GM18502 (cell line): ENCODE measurements around the gene PIGBOS1.

Experiments used
- ATAC-seq: cut with Tn5 transposase; IDR thresholded peaks from one replicate; pipeline ENCODE4 v1.9.1; 2021; ENCODE audit warnings: mild to moderate bottlenecking; ENCODE audit not compliant: unreplicated experiment, poor library complexity

Gene PIGBOS1, protein sequence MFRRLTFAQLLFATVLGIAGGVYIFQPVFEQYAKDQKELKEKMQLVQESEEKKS

DNA sequence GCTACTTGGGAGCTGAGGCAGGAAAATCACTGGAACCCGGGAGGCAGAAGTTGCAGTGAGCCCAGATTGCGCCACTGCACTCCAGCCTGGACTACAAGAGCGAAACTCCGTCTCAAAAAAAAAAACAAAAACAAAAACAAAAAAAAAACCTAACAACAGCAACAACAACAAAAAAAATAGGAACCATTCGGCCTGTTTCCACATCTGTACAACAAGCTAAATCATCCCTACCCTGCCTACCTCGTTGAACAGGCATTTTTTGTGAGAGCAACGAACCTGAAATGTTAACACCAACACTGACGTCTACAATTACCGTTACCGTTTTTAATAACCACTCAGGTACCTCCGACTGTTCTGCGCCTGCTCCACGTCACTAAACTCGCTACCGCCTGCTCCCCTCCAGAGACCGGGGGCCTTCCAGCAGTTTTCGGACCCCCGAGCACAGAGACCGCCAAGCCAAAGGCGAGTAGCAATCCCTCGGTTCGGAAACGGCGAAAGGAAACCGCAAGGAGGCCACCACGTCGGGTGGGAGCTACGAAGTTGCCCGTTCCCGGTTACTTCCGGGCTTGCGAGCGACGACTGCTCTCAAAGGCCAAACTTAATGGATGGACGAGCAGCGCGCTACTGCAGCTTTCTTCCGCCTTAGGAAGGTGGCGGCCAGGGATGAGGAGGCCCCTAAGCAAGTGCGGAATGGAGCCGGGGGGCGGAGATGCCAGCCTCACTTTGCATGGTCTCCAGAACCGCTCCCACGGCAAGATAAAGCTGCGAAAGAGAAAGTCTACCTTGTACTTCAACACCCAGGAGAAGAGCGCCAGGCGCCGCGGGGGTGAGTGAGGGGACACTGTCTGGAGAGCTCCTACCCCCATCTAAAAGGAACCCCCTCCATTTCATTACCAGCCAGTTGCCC is at the start of gene PIGBOS1, which contains the start of gene PIGB:
Gene PIGBOS1 (minus strand): TSS at position 536 of the 907 bp plus-strand sequence. CDS start 1,331 bp downstream, outside the sequence.
Gene PIGB (plus strand): TSS at position 635 of the 907 bp plus-strand sequence. CDS start 29 bp downstream, at position 664.
- ATAC-seq, result peak; percentile 93

DNA sequence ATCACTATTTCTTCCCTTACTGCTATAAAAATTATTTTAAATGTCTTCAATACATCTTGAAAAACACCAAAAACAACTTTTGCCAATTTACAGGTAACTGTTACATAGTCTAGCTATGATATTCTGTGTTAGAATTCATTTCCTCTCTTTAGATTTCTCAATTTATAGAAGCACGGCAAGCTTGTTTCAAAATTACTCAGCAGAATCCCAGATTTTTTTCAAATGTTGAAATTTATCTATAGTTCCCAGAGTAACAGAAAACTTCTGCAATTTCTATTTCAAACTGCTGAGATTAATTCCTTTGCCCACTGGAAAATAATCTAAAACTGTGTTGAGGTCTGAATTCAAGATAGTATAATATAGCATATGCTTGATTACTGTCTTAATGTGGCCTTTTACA is 48.1 kb upstream of the PIGBOS1 start:
- no peak for ATAC-seq

DNA sequence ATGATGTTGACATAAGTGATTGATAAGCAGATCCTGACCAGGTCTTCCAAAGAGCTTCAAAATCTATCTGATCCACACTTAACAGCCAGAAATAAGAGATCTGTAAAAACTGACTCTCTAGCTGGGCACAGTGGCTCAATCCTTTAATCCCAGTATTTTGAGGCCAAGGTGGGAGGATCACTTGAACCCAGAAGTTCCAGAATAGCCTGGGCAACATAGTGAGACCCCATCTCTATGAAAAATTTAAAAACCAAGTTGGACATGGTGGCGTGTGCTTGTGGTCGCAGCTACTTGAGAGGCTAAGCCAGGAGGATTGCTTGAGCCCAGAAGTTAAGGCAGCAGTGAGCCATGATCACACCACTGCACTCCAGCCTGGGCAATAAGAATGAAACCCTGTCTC is 43.7 kb upstream of the PIGBOS1 start:
- ATAC-seq, result no peak

DNA sequence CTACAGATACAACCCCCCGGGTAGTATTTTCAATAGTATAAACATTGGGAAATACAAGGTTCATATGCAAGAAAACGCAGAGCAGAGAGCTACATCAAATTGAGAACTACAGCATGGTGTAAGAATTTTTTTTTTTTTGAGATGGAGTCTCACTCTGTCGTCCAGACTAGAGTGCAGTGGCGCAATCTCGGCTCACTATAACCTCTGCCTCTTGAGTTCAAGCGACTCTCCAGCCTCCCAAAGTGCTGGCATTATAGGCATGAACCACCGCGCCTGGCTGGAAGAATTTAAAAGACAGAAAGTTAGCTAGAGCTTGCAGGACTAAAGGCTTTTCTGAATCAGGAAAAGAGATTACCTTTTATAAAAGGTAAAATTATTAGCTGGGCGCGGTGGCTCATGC is 42.1 kb upstream of the PIGBOS1 start:
- ATAC-seq, result no peak

DNA sequence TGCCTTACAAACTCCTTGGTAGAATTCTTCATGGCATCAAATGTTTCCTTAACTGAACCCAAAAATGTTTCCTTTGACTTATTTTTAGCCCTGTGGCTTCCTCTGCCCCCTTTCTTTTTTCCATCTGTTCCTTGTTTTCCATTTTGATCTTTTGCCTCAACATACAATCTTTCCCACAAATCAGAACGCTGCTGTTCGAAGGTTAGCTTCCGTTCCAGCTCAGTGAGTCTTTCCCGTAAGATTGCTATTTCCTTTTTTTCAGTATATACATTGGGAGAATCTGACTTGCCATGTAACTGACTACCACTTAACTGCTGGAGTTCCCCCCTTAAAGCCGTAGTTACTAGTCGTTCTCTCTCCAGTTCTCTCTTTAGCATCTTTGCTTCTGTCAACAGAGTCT is 41.3 kb upstream of the PIGBOS1 start:
- ATAC-seq, result no peak

DNA sequence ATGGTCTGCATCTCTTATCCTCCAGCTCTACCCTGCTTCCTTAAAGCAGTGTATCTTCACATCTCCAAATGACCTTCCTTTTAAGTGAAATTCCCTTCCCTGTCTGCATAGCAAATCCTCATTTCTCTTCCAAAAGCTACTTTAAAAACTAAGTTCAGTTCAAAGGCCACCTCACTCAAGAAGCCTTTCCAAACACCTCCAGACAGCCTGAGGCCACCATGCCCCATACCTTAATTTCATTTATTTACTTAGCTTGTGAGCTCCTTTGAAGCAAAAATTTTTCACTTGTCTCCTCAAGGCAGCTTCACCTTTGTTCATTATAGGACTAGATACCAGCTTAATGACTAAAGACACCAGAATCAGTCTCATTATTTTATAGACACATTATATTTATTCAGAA is 39.5 kb upstream of the PIGBOS1 start:
- no peak for ATAC-seq

DNA sequence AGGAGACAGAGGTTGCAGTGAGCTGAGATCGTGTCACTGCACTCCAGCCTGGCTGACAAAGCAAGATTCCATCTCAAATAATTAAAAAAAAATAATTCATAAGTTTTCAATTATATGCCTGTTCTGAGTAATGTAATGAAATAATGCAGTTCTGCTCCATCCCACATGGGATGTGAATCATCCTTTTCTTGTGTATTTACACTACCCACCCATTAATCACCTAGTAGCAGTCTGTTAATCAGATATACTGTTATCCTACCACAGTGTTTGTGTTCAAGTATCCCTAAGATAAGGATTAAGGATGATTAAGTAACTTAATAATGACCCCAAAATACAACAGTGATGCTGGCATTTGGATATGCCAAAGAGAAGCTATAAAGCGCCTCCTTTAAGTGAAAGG is 38.9 kb upstream of the PIGBOS1 start:
- ATAC-seq, result no peak

DNA sequence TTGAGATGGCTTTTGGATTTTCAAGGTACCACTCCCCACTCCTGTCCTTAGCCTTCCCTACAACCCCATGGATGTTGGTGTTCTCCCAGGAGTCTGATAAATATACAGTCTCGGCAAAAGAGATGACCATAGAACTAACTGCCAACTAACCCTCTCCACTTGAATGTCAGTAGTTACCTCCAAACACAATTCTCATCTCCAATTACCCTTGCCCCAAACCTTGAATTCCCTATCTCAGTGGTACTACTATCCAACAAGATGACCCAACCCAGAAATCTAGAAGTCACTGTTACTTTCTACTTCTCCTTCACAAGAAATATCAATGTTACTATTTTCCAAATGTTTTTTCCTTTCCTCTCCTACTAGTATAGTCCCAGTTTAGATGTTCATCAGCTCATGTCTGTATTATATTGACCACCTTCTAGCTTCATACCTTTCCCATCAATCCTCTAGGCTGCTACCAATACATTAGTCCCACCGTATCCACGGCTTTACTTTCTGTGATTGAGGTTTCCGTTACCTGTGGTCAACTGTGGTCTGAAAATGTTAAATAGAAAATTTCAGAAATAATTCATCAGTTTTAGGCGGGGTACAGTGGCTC is 38.2 kb upstream of the PIGBOS1 start:
- ATAC-seq, result no peak

DNA sequence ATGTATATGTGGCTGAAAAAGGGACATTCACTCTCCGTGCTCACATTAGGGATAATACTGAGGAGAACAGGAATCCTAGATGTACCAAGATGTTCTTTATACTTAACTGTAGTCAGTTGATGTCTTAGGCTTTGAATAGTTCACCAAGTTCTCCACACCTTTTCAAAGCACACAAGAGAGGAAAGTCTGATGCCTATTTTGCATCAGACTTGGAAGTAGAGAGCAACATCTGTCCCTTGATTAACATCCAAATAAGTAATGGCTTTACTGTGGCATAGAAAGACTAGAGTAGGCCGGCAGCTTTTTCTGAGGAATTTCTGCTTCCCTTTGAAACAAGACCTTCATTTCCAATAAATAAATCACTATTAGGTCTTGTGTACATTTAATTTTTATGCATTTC is 34.1 kb upstream of the PIGBOS1 start:
- no peak for ATAC-seq

DNA sequence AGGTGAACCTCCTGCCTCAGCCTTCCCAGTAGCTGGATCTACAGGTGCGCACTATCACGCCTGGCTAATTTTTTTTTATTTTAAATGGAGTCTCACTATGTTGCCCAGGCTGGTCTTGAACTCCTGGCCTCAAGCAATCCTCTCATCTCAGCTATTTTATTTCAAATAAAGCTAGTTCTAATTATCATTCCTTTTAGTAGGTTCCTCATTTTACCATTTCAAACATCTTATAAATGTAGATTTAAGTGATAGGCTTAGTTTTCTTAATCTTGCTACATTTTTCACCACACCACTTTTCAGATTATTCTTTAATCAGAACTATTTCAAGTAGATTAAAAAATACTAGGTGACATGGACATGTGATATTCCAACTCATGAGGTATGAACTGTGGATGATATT is 30.4 kb upstream of the PIGBOS1 start:
- ATAC-seq, result no peak

DNA sequence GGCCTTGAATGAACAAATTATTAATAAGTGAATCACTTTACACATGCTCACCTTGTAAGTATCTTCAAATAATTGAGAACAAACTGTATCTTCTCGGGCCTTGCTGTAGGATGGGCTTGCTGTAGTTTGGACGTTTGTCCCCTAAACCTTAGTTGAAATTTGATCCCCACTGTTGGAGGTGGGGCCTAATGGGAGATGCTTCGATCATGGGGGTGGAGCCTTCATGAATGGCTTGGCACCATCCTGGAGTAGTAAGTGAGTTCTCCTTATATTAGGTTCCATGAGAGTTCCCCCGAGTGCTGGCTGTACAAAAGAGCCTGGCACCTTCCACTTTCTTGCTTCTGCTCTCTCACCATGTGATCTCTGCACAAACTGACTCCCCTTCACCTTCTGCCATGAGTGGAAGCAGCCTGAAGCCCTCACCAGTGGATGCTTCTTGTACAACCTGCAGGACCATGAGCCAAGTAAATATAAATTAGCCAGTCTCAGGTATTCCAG is 29.4 kb upstream of the PIGBOS1 start:
- ATAC-seq, result no peak

DNA sequence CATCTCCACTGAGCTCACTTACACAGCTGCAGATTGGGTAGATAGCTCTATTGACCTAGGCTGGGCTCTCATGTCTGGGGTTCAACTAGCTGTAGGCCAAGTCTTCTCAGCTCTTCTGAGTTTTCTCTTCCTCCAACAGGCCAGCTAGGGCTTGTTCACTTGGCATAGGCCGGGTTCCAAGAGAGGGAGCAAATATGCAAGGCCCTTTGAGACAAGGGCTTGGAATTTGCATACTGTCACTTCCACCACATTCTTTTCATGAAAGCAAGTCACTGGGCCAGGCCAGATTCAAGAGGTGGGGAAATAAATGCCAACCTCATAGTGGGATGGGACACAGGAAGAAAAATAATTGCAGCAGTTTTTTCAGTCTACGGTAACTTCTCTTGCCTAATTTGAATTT is 25.3 kb upstream of the PIGBOS1 start:
- ATAC-seq, result no peak

DNA sequence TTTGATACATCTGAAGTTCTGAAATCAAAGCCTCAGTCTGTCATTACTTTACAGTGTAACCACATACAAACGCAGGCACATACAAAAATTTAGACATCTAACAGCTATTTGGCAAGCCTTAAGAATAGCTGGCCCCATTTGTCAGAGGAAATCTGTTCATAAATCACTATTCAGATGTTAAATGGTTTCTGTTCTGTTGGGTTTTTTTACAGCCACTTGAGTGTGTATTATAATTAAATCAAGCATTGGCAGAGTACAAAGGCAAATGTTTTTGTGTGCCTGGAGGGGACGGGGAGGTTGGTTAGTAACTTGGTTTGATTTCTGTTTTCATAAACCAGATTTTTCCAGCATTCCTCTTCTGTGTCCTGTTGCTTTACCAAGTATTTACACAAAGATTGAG is 24.2 kb upstream of the PIGBOS1 start:
- ATAC-seq, result no peak

DNA sequence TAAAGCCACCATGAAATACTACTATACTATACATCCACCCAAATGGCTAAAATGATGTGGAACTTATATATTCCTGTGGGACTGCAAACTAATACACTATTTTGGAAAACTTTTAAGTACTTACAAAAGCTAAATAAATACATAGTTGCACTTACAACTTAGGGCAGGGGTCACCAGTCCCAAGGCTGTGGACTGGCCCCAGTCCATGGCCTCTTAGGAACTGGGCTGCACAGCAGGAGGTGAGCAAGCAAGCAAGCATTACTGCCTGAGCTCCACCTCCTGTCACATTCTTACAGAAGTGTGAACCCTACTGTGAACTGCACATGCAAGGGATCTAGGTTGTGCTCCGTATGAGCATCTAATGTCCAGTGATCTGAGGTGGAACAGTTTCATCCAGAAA is 18.2 kb upstream of the PIGBOS1 start:
- ATAC-seq, result no peak

DNA sequence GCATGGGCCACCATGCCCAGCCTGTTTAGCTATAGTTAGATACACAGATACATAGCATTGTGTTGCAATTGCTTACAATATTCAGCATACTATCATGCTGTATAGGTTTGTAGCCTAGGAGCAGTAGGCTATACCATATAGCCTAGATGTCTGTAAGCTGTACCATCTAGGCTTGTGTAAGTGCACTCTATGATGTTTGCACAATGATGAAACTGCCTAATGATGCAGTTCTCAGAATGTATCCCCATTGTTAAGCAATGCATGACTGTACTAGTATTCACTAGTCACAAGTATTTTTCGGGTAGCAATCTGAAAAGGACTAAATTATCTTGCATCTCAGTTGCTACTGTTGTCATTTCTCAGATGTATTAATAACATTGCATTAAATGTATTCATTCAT is 16.1 kb upstream of the PIGBOS1 start:
- no peak for ATAC-seq

DNA sequence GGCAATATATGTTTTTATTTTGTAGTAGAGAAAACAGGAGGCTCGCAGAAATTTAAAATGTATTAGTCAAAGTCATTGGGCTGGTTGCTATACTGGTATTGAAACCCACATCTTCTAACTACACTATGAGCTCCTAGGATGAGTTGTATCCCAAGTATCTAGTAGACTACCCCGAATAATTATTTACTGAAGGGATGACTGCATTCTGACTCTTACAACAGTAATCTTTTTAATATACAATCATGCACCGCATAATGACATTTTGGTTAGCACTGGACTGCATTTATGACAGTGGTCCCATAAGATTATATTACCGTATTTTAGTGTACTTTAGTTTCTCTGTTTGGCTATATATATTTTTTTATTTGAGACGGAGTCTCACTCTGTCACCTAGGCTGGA is 15.4 kb upstream of the PIGBOS1 start:
- no peak for ATAC-seq

DNA sequence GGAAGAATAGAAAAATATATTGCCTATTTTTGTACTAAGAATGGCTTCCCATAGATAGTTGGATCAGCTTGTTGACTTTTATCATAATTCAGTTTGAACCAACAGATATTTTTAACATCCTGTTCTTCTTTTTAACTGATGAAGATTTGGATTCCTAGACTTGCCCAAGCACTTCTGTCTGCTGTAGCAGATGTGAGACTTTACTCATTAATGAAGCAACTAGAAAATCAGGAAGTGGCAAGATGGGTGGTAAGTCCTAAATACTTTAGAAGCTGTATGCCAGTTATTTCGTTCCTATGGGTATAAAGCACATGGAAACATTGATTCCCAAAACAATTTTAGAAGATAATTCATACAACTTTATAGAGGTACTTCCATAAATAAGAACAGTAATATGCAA is 8.5 kb upstream of the PIGBOS1 start:
- ATAC-seq, result no peak

DNA sequence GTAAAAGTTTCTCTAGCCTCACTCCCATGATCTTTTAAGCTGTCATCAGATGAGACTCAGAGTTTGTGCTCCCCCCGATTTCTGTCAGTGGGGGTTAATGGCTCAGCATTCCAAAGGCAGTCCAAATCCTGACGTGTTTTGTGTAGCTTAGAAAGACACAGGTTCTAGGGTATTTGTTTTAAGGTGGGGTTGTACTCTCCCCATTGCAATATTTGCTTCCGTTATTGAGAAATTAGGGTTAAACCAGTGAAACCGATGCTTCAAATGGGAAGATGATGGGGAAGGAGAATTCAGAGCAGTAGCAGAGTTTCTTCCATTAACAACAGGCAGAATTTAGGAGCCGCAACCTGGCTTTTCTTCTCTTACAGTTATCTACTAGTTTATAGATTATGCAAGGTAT is 3.5 kb upstream of the PIGBOS1 start:
- ATAC-seq, result no peak

DNA sequence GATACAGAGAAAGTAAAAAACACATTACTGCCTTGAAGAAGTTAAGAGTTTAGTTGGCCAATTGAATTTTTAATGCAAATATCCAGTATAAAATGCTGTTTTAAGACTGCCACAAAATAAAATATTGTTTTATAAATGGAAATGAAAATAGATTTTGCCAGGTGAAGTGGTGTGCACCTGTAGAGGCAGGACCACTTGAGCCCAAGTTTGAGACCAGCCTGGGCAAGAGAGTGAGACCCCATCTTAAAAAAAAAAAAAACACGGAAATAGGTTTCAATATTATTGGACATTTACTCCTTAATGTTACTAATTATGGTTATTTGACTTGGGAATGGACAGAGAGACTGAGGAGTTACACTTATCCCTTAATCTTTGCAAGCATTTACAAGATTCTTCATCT is 2.0 kb upstream of the PIGBOS1 start:
- no peak for ATAC-seq

DNA sequence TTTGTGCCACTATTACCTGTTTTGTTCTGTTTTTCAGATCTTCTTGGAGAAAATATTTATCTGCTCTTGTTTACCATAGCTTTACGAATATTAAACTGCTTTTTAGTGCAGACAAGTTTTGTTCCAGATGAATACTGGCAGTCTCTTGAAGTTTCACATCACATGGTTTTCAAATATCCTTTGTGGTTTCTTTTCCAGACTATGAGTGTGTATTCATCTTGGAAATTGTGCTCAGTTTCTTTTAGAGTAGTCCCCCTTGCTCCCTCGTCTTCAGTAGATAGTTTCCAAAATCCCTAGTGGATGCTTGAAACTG is 1.3 kb upstream of the PIGBOS1 start:
- no peak for ATAC-seq

DNA sequence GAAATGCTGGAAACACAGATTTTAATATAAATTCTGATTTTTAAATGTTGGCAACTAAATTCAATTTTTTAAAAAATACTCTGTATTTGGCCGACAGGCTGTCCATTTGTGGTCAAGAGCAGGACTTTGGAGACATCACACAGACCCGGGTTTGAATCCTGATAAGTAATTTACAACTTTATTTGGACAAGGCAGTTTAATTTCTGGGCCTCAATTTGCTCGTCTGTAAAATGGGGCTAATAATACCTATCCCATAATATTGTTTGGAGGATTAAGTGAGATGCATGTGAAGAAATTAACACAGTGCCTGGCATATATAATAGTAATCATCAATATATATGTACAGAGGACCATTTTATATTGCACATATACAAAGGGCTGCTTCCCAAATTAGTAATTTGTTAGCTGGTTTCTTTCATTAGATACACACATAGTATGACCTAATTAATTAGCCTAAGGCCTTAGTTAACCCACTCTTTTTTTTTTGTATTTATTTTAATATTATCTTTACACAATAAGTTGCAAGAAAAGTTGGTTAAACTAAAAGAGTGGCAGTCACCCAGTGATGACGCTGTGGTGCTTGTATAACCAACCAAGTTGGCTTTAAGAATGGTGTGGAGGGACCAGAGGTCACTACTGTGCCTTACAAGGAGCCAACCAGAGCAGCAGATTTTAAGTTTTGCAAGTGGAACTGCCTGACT is 764 bp upstream of the PIGBOS1 start:
- ATAC-seq, result peak; percentile 37
